Stimulated activated CD8-positive, alpha-beta memory T cell treated with anti-CD3 and anti-CD28 coated beads, Interleukin-15, amount 100 ng/mL, for 48 hours (primary cell): Measurements from ENCODE around the gene IQSEC2.

Experiments
- DNase-seq, 2 donors: peaks; one replicate each; pipeline ENCODE4 v3.0.0-alpha.2; 2020; ENCODE audit warnings: low read depth in 2 of 2

Gene IQSEC2

DNA sequence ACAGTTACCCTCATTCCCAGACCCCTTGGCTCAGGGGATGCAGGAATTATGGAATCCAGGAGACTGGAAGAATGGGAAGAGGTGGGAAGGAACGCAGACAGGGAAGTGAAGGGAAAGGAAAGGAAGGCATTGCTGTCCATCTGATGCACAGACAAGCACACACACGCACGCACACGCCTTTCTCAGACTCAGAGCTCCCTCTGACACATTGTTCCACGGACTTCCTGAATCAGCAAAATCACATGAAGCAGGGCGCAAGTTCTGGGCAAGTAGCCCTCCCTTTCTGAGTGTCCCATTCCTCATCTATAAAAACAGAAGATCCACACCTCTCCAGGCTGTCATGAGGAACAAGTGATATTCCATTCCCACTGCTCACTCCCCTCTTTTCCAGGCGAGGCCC, 13.2 kb downstream of the IQSEC2 start:
- no peak for DNase-seq

DNA sequence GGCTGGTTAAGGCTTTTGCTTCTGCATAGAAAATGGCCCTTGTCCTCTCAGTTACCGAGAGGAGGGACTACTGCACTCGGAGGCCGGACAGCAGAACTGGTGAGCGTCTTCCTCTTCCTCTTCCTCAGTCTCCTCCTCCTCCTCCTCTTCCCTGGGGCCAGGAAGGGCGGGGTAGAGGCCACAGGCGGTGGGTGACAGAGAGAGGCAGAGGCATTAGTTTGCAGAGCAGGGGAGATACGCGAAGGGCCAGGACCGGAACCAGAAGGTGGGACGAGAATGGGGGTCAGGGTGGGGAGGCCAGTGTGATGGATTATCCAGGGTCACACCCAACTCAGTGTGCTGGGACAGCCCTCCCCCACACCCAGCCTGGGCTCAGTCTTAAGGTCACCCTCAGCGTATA, 14.5 kb downstream of the IQSEC2 start:
- DNase-seq = no peak

DNA sequence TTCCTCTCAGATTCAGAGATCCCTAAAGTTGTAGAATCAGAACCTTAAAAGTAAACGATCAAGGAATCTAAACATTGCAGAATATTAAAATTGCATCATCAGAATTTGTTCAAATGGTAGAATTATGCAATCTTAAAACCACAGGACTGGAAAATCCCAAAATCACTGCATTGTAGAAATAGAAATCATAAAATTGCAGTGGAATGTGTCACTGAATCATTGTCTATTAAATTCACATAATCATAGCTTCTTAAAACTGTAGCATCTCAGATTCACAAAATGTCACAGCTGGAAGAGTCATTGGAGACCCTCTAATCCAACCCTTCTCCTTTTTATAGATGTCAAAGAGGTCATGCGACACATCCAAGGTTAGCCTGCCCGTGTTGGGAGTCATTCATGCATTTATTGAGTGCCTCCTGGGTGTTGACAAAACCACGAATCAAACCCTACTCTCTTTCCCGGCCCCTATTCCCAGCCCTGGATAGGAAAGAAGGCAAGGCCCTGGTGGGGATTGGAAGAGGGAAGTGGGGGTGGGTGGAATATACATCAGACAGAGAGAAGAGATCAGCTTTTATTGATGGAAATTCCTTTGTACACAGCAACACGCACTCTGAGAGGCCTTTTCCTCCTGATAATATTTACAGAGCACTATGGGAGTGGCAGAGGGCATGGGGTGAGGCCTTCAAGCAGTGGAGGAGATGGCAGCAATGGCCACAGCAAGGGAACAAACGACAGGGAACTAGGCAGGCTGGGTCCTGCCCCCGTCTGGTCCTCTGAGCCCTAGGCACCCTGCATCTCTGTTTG, 15.4 kb downstream of the IQSEC2 start:
- no peak for DNase-seq

DNA sequence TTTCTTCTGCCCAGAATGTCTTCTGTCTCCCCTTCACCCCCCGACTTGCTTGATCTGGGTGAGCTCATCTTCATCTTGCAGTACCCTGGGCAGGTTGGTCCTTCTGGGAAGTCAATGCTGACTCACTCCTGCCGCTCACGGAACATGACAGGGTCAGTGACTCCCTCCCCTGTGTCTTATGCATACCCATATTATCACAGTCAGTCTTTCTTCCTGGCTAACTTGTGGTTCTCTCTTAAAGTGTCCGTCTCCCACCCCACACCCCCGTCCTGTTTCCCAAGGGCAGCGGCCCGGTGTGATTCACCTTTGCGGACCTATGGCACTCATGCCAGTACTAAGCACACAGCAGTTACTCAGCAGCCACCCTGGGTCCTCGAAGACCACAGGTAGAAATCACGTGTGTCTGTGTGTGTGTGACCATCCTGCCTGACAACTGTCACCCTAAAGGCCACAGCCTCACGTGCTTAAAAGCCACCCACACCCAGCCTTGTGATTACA, 17.7 kb downstream of the IQSEC2 start:
- peak; percentile 53 to 66 for DNase-seq

DNA sequence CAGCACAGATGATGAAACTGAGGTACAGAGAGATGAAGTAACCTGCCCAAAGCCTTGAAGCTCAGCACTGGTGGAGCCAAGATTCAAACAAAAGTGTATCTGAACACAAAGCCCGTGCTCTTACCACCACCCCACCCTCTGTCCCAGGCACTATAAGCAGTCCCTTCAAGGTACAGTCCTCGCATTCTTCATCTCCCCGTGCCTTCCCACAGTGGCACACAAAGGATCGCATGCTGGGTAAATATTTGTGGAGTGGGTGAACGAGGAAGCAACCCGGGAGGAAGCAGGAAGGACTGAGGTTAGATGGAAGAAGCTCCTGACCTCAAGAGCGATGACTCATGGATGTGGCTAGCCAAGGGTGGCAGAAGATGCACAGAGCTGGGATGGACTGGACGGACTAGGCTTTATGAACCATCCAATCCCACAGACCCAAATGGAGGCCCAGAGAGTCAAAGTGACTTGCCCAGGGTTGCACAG, 18.4 kb downstream of the IQSEC2 start:
- DNase-seq = peak in 1 of 2 donors; percentile 19

DNA sequence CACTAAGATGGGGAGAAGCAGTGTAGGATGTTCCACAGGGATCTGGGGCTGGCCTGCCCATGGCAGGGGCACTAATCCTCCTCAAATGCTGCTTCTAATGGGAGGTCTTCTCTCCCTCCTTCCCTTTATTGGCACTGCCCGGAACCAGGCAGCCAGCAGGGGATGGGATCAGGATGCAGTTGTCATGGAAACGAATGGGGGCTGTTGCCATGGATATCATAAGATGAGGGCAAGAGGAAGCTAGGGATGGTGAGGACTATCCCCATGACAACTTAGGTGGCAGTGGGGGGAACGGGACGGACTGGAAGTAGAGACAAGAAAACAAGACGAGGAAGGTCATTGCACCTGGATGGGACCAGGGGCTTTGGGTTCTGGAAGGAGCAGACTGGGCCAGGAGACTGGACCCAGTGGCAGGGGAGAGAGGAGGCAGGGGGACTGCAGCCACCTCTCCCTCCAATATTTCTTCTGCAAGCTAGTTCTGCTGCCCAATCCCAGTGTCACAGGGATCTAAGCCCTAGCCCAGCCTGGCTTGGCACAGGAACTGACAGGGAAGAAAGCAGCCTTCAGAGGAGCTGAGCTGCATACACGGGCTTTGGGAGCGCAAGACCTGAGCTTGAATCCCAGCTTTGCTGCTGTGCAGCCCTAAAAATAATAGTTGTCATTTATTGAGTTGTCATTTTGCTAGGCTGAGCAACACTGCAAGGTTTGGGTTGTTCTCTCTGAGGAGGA, 19.0 kb downstream of the IQSEC2 start:
- DNase-seq = no peak

DNA sequence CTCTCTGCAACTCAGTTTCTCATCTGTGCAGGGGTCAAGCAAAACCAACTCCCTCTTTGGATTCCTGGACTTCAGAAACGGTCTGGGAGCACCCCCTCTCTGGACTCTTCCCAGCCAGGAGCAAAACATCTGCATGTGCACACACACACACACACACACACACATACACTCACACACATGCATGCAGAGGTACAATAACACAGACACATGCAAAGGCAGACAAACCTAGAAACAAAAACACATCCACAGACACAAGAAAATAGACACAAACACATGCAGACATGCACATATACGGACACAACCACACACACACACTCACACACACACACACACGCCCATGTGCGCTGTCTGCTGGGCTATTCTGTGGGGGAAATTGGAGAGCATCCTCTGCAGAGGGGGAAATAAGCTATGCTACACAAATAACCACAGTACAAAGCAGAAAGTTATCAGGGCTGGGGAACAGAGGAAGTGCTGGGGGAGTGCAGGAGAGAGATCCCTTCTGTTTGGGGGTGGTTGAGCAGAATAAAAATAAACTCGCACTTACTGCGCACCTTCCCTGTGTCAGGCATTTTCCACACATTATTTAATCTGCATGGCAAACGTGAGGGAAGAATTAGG, 19.9 kb downstream of the IQSEC2 start:
- no peak for DNase-seq

DNA sequence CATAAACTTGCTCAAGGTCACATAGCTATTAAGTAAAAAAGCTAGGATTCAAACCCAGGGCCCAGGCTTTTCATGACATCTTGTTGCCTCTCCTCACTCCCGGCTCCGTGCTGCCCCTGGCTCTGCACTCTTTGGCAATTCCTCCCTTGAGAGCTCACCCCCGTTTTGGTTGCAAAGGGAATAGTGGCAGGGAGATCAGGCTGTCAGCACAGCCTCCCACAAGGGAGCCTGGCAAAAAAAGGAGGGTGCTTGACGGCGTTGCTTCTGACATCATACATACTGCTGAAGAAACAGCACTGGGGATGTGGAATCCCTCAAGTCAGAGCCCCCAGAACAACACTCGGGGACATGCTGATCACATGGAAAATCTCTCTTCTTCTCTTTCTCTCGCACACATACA, 20.5 kb downstream of the IQSEC2 start:
- no peak for DNase-seq

DNA sequence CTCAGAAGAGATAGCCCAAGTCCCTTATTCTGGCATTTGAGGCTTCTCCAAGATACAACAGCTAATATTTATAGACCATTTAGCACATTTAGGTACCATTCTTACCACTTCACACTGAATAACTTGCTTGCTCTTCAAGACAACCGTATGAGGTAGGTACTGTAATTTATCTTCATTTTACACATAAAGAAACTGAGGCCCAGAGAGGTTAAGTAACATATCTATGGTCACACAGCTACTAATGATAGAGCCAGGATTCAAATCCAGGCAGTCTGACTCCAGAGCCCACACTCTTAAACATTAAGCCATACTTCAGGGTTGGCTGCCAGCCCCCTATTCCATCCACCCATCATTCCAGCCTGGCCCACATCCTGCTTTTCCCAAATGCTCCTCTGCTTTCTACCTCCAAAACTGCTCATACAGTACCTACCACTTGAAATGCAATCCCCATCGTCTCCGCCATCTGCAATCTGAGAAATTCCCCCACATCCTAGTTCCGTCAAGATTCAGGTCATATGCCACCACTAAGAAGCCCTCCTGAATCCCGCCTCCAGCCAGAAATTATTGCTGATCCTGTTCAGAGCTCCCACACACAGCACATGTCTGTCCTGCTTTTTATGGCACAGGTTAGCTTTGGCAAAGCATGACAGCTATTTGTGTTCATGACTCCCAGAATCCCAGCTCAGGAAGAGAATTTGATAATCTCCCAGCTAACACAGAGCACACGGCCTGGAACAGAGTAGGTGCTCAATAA, 23.5 kb downstream of the IQSEC2 start:
- DNase-seq = no peak

DNA sequence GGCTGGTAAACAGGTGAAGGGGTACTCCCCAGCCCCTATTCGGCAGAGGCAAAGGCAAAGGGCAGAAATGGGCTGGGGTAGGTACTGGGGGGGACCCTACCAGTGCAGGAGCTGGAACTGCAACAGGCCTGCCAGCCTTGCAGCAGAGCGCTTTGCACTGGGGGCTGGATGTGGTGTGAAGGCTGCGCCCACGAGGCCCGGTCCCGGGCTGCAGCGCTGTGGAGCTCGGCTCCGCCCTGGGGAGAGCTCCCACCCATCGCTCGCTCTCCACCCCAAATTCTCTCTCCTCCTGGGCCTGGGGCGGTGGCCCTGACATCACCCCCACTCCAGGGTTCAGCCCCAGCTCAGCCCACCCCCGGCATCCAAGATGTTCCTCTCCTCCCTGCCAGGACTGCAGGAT, 24.2 kb downstream of the IQSEC2 start:
- no peak for DNase-seq

DNA sequence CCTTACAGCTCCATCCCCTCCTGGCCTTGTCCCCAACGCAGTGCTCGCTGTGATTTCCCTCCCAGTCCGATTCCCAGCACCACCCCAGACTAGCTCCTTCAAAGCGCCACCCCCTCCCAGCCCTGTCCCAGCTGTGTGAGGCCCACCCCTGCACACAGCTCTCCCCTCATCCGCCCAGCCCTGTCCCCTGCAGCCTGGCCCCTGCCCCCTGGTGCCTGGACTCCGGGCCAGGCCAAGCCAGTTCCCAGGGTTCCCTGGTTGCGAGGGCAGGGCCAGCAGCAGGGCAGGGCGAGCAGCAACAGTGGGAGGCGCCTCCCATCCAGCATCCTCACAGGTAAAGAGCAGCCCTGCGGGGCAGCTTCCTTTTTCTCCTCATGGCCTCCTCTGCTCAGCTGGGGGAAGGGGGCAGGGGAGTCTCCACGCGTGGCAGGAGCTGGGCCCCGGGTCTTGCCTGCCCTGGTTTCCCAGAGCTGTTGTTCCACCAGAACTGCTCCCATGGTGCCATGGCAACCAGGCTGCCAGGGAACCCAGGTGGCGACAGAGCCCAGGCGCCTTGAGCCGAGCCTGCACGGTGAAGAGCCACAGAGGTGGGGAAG, 24.8 kb downstream of the IQSEC2 start:
- no peak for DNase-seq

DNA sequence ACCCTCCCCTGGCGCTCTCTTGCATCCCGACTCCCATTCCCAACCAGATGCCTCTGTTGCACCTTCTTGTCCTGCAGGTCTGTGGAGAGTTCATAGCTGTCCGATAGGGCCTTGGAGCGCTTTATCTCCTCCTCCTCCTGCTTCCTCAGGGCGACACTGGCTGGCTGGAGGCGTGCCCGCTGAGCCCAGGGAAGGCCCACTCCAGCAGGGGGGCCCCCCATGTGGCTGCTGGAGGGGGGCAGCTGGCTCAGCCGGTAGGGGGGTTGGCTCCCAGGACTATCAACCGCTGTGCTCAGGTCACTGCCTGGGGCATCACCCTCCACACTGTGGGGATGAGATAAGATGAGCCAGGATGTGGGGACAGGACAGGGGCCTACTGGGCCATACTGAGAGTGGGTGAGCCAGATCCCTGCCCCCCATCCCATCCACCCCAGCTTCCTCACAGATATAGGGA, 25.6 kb downstream of the IQSEC2 start:
- DNase-seq = no peak

DNA sequence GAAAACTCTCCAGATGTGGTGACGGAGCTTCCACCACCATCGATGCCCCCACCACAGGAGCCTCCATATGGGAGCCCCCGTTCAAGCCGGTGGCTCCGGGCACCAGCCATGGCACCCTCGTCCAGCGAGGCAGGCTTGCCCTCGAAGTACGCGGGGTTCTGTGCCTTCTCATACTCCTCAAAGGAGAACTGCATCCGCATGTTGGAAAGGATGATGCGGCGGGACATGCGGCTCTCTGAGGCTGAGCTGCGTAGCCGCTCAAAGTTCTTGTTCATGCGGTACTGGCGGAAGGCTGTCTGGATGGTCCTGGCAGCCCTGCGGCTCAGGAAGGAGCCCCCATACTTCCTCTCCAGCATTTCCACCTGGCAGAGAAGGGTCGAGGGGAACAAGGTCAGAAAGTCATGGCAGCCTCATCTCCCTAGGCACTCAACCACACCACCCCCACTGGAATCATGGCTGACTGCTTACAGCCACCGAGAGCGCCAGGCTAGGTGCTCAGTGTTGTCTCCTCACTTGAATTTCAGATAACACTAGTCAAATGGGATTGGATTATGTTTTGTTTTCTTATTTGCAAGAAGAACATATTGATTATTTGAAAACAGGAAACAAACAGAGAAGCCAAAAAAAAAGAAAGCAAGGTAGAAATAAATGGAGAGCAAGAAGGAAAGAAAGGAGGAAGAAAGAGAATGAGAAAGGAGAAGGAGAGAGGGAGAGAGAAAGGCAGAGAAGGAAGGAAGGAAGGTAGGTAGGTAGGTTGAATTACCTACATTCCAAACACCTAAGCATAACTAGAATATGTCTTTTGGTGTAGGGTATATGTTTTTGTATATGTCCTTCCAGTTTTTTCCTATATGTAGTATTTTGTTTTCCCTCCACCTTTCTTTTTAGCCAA, 26.6 kb downstream of the IQSEC2 start:
- no peak for DNase-seq

DNA sequence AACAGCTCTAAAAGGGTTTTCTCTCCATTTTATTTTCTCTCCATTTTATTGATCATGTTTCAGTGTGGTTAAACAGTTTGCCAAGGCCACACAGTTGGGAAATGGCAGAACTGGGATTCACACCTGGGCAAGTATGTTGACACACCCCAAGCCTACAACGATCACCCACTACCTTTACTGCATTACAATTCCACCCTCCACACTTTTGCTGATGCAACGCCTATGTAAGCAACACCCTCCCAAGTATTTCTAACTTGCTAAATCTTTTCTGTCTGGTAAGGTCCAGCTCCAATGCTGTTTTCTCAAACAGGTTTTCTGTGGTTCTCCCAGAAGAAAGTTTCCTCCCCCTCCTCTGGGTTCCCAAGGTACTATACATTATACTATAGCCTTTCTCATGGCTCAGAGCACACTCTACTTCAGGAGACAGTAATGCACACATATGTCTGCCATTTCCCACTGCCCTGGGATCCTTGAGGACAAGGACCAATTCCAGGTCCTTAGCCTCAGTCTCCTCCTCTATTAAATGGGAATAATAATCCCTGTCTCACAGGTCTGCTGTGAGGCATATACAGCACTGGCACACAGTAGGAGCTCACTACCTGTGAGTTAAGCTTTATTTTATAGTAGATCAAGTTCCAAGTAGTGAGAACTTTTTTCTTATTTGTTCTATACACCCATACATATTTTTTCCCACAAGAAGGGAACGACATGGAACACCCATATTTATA, 27.9 kb downstream of the IQSEC2 start:
- DNase-seq = no peak

DNA sequence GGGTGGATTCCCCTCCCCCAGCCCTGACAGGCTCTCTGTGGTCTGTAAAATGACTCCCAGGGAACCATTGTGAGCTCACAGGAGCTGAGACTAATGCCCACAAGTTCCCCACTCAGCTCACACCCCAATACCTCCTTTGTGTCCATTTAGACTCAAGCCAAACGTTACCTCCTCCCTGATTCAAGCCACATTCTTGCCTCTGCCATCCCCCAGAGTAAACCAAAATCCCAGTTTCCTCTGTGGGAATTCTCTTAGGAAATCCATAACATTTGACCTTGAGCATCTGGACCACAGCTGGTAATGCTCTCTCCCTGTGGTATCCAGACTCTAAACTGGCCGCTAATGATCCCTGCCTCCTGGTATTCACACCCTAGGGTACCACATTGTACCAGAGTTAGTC, 30.1 kb downstream of the IQSEC2 start:
- no peak for DNase-seq

DNA sequence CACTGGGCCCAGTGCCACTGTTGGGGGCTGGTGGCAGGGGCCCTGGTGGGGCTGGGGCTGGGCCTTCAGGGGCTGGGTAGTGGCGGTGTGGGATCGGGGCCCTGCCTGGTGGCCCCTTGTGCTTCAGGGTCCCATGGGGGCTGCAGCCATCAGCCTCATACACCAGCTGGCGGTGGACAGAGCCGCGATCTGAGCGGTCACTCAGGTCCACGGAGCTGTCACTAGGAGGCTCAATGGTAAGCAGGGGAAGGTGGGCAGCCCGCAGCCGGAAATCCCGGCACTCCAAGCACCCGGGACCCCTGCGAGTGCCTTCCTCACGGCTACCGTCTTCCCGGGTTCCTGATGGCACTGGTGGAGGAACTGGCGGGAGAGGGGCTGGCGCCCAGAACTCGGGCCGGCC, 30.8 kb downstream of the IQSEC2 start:
- DNase-seq = no peak

DNA sequence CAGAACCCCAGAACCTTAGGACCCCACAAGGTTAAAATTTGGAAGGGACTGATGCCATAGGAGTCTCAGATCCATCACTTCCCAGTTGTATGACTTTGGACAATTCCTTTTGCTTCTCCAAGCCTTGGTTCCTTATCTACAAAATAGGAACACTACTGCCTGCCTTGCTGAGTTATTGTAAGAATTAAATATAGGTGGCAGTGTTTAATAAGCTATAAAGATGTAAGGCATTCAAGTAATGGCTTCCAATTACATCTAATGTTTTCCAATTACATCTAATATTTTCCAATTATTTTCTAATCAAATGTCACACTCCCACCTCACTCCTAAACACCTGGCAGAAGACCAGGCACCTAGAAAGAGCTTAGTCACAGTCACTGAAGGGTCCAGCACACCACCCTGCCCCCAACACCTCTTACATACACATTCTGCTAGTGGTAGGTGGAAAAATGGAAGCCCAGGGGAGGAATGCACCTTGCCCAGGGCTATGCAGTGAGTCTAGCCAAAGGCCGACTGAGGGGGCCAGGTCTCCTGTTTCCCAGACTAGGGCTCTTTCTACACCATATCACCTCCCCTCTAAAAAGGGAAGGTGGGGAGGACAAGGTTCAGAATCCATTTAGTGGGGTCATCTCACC, 31.9 kb downstream of the IQSEC2 start:
- no peak for DNase-seq

DNA sequence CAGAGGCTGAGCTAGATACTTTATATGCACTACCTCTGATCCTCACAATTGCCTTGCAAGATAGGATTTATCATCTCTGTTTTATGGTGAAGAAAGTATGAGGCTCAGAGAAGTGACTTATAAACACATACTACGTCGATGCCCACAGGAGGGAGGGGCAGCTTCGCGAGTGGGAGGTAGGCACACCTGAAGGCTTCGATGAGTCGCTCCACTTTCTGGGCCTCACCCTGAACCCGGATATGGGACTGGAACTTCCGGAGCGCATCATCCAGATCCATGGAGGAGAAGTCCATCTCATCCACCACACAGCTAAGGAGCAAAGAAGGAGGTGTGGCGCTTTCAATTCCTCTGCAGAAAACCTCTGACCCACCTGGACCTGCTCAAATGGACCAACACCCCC, 33.5 kb downstream of the IQSEC2 start:
- no peak for DNase-seq

DNA sequence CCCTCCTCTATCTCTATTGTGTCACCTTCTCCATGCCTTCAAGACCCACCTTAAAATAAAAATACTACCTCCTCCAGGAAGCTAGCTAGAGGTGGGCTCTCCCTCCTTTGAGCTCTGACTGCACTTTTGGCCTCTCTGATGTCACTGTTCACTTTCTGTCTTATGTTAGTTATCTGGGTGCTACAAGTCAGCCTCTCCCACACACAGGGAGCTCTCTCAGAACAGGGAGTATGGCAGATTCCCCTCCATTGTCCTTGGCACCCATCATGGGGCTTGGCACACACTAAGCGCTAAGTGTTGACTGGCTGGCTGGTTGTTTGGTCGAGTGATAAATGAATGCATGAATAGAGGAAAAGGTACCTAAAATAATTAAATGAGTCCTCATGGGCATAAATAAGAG, 35.2 kb downstream of the IQSEC2 start:
- no peak for DNase-seq
